K562 (cell line): ENCODE measurements around the gene AFDN. TPM values are rescaled to one million over a fixed set of nuclear protein-coding genes. Genes with fewer than 3 reads are reported as not detected.

ENCODE experiments used
- FOXK2 ChIP-seq, 2 experiments: fragments of 450-650 bp; IDR thresholded peaks in 1 of 2; conservative IDR thresholded peaks in 1 of 2; 2 replicates each; pipeline ENCODE4 v1.6.1; 2016; ENCODE audit warnings: low read depth in 2 of 2, mild to moderate bottlenecking in 1 of 2
- MITF ChIP-seq: IDR thresholded peaks from 2 replicates; pipeline ENCODE4 v1.6.1; 2014; ENCODE audit warnings: antibody characterized with exemption
- NBN ChIP-seq: fragments of 450-650 bp; IDR thresholded peaks from 2 replicates; pipeline ENCODE4 v1.6.1; 2016; ENCODE audit warnings: low read depth, mild to moderate bottlenecking
- NR0B1 ChIP-seq: fragments of 450-650 bp; IDR thresholded peaks from one replicate; pipeline ENCODE4 v1.6.1; 2018; ENCODE audit warnings: mild to moderate bottlenecking, moderate library complexity; ENCODE audit not compliant: partially characterized antibody
- OTX1 ChIP-seq: fragments of 450-650 bp; formaldehyde crosslinking; IDR thresholded peaks from 2 replicates; pipeline ENCODE4 v1.4.0; 2022; ENCODE audit warnings: mild to moderate bottlenecking
- POLR2A ChIP-seq: fragments of 450-650 bp; conservative IDR thresholded peaks from 2 replicates; pipeline ENCODE4 v1.6.1; 2016
- RUNX1 ChIP-seq: sonication (generic); IDR thresholded peaks from 2 replicates; pipeline ENCODE4 v1.6.1; 2016; ENCODE audit warnings: antibody characterized with exemption, low read depth
- TCF7L2 ChIP-seq: fragments of 150-350 bp; IDR thresholded peaks from 2 replicates; pipeline ENCODE4 v1.6.1; 2016; ENCODE audit warnings: low read depth, mild to moderate bottlenecking, low read length, moderate library complexity
- VEZF1 ChIP-seq: fragments of 200-800 bp; sonication (Bioruptor generic); IDR thresholded peaks from 2 replicates; pipeline ENCODE4 v1.6.1; 2017; ENCODE audit warnings: missing genetic modification characterization, missing compliant biosample characterization
- ZNF175 ChIP-seq: fragments of 200-800 bp; sonication (Bioruptor generic); IDR thresholded peaks from 2 replicates; pipeline ENCODE4 v1.6.1; 2016; ENCODE audit warnings: low read depth, mild to moderate bottlenecking, missing genetic modification characterization, missing compliant biosample characterization
- ZNF316 ChIP-seq: fragments of 450-650 bp; IDR thresholded peaks from 2 replicates; pipeline ENCODE4 v1.6.1; 2016
- ZNF584 ChIP-seq: fragments of 200-800 bp; sonication (Bioruptor generic); IDR thresholded peaks from 2 replicates; pipeline ENCODE4 v1.6.1; 2016; ENCODE audit warnings: low read depth, mild to moderate bottlenecking, missing genetic modification characterization, missing compliant biosample characterization
- ZNF79 ChIP-seq: fragments of 250-450 bp; sonication (Bioruptor Pico); IDR thresholded peaks from 2 replicates; pipeline ENCODE4 v1.4.0; 2020; ENCODE audit warnings: low read depth, mild to moderate bottlenecking, moderate library complexity
- polyA plus RNA-seq, 8 experiments: library from polyadenylated mRNA; depleted of rRNA in 4 of 8; stranded (reverse) in 5 of 8; unstranded in 3 of 8; fragments of >200 nt; fragmentation: Nextera tagmentation in 2 of 8; fragmentation: Illumina TruSeq in 1 of 8; extraction: Ambion mirVana in 2 of 8; extraction: Trizol in 1 of 8; gene quantifications; 2 replicates each; pipeline versions ENCODE4 v1.2.1 to v1.2.3, GENCODE V29; 2011 to 2014; ENCODE audit warnings: inconsistent platforms in 1 of 8, missing spikeins in 1 of 8
- total RNA-seq, 7 experiments: library from RNA; depleted of rRNA in 6 of 7; stranded (reverse); fragments of >200 nt in 6 of 7; fragmentation: Illumina TruSeq in 2 of 7; extraction: Trizol in 2 of 7; gene quantifications; 2 replicates each; pipeline versions ENCODE4 v1.2.1 to v1.2.3, GENCODE V29; 2011 to 2021; ENCODE audit warnings: low replicate concordance in 1 of 7

Gene AFDN
- total and polyA plus RNA-seq, 9 of the 15 experiments (the other 6 are each of a cell fraction or from before 2014, with no cell fraction given), result 7.2 to 129 (median 105) TPM

GRCh38 chr6:167979436-167980139 lies 152.9 kb downstream of the AFDN start (continued):
- TF ChIP-seq OTX1 (CRISPR knock-in tag) (no peak), POLR2A (no peak), MITF (no peak), VEZF1 (CRISPR knock-in tag) (no peak), FOXK2 (conservative IDR thresholded peaks at IDR 0.05 in 1 of 2, IDR thresholded peaks at IDR 0.05 in 1 of 2; ENCODE audit: low read depth in 2 of 2) (no peak), NBN (no peak), ZNF584 (CRISPR knock-in tag) (no peak), ZNF175 (CRISPR knock-in tag) (no peak), ZNF79 (no peak), ZNF316 (no peak), RUNX1 (no peak), NR0B1 (no peak), TCF7L2 (no peak)
